Astrocyte (in vitro differentiated cells and primary cell): ENCODE measurements around the gene MAFB.

Experiments
- CTCF ChIP-seq: IDR thresholded peaks from 2 replicates; pipeline ENCODE4 v1.5.1; 2011; ENCODE audit warnings: low read depth, mild to moderate bottlenecking, inconsistent platforms, low read length, moderate library complexity; ENCODE audit not compliant: insufficient read depth
- EZH2 ChIP-seq: IDR thresholded peaks from 2 replicates; pipeline ENCODE4 v1.6.1; 2012; ENCODE audit warnings: mild to moderate bottlenecking, low read length, inconsistent platforms; ENCODE audit not compliant: insufficient read depth

- TF ChIP-seq CTCF (no peak), EZH2 (no peak)
These were observed 25.1 kb upstream of the MAFB start for GRCh38 chr20:40714109-40714508.
